ENCODE results near the gene RPL38.
"Not testable (repeated sequence)": the region's sequence is repeated elsewhere in the genome, so short reads cannot be mapped to it uniquely, and the experiment has no call there.

Gene RPL38

GRCh38 chr17:74185571-74186185, 17.8 kb upstream of the RPL38 start:
- DNase-seq = no peak

GRCh38 chr17:74186498-74186897, 17.0 kb upstream of the RPL38 start:
- DNase-seq = no peak

GRCh38 chr17:74187761-74188160, 15.7 kb upstream of the RPL38 start:
- DNase-seq = no peak

- DNase-seq = not testable (repeated sequence)
Observed at GRCh38 chr17:74188687-74189086, 14.8 kb upstream of the RPL38 start.

- peak; percentile 34 for DNase-seq
Observed at GRCh38 chr17:74190154-74190553, 13.3 kb upstream of the RPL38 start.

GRCh38 chr17:74190807-74191406, 12.6 kb upstream of the RPL38 start:
- DNase-seq = no peak

- no peak for DNase-seq
Observed at GRCh38 chr17:74192950-74193781, 10.3 kb upstream of the RPL38 start.

DNA sequence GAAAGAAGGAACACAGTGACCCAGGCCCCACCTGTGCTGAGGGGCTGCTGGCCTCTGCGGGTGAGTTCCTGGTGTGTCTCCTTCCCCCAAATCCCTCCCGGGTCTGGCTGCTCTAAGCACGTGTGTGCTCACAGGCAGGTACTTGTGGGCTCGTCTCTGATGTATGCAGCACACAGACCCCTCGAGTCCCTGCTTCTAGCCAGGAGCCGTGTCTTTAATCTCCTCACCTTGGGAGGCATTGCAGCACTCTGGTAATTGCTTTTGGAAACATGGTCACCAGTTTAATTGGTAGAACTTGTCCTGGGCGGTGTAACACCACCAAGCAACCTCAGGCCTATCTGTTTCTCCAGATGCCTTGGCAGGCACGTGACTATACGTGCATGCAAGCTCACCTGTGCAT, 8.8 kb upstream of the RPL38 start:
- no peak for DNase-seq

DNA sequence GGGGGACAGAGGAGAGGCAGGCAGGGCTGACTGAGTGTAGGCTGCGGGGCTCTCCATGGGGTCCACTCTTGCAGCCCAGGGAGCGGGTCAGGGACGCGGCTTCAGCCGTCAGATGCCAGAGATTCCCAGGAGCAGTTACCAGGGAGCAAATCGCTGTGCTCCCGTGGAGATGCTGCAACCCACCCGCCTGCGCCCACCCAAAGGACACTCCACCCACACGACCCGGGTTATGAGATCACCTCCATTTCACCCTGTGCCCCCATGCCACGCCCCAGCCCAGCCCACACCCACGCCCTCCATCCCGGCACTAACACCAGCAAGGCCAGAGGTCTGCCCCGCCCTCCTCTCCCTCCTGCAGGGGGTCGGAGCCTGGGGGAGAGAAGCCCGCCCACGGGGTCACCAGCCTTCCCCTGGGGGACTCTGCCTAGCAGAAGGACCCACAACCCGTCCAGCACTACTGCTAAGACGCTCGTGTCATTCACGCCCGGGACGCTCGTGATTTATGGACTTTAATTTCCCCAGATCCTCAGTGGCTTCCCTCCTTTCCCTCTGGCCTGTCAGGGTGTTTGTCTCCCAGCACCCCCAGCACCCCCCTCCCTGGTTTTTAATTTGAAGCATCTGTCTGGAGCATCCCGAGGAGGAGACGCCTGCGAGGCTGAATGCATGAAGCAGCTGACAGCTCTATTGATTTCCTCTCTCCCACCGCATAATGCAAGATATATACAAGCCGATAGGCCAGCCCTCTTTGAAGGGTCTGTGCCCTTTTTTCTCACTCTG, 6.7 kb upstream of the RPL38 start:
- DNase-seq = no peak

DNA sequence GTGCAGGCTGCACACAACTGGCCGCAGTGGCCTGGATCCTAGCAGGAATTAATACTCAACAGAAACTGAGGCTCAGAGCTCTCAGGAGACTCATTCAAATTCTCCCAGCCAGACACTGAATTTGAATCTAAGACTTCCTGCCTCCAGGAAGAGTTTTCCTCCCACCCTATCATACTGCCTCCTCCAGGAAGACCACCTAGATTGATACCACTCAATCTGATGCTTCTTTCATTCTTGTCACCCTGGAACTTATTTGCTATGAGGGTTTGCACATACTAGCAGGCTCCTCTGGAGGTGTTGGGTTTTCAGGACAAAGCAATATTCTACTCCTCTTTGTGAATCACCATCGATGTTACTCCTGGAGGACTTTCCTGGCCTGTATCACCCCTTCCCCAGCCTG, 5.7 kb upstream of the RPL38 start:
- no peak for DNase-seq

GRCh38 chr17:74198694-74199093, 4.8 kb upstream of the RPL38 start:
- no peak for DNase-seq

- DNase-seq = peak; percentile 57
Observed at GRCh38 chr17:74199306-74200092, 4.0 kb upstream of the RPL38 start.

- DNase-seq = no peak
Observed at GRCh38 chr17:74200112-74200511, 3.4 kb upstream of the RPL38 start.

GRCh38 chr17:74201250-74201649, 2.2 kb upstream of the RPL38 start:
- peak; percentile 58 for DNase-seq

GRCh38 chr17:74201948-74202347, 1.5 kb upstream of the RPL38 start:
- DNase-seq = no peak

- DNase-seq = no peak
Observed at GRCh38 chr17:74202938-74203337, 540 bp upstream of the RPL38 start.

- DNase-seq = no peak
Observed at GRCh38 chr17:74204474-74204873, 996 bp downstream of the RPL38 start.

- DNase-seq = no peak
Observed at GRCh38 chr17:74205274-74205673, 1.8 kb downstream of the RPL38 start.

DNA sequence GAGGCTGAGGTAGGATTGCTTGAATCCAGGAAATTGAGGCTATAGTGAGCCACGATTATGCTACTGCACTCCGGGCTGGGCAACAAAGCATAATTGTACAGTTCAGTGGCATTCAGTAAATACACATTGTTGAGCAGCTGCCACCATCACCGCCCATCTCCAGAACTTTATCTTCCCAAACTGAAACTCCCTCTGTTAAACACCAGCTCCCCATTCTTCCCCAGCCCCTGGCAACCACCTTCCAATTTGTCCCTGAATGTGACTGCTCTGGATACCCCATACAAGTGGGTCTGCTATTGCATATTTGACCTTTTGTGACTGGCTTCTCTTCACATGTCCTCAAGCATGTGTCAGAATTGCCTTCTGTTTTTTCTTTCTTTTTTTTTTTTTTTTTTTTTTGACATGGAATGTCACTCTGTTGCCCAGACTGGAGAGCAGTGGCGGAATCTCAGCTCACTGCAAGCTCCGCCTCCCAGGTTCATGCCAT, 2.9 kb downstream of the RPL38 start:
- peak; percentile 20 for DNase-seq

DNA sequence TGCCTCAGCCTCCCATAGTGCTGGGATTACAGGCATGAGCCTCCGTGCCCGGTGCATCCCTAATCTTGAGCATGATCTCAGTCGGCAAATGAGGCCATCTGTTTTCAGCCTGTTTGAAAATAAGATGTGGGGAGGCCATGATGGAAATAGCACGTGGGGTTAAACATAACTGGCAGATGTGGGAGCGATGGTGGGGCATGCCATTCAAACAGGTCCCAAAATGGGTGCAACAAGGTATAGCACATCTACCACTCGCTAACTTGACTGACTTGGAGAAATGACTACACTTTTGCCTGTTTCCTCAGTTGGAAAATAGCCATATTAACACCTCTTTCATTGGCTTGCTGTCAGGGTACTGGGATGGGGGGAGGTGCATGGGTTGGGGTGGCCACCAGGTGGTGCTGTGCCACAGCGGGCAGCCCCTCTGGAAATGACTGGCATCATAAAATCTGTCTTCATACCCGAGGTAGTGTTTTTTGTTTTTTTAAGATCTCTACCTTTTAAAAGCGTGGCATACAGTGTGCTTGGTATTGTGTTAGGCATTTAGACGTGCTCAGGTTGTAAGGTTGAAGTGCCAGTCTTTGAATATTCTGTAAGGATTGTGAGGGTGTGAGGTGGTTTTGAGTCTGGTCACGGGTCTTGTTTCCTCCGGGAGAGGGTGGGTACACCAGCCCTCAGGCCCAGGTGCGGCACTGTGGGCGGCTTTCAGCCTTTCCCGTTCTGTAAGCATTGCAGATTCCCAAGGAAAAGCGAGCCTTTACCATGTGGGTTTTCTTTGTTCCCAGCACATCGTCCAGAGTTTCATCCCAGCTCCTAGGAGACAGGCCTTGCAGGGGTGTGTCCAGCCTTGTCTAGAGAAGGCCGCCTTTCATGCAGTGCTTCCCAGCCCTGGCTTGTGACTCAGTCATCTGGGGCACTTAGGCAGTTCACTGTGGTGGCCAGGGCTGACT, 7.0 kb downstream of the RPL38 start:
- peak; percentile 60 for DNase-seq
